ENCODE measurements around the gene ZNF254. TPM values are rescaled to one million over a fixed set of nuclear protein-coding genes. Genes with fewer than 3 reads are reported as not detected.

The ZNF254 gene
- polyA plus RNA-seq, 10 donors: 13.2 to 21.0 (median 17.8) TPM

Other genes starting within 250 kb of the ZNF254 start
- 1 to 10 TPM; 2.6 to 6.0 (median 4.3) TPM for gene ZNF726, start 172.3 kb upstream of the ZNF254 start, polyA plus RNA-seq (ENCODE audit: insufficient read length in 10 of 10)

All from muscle of back (tissue), 10 donors.